Testis (tissue), 2 donors: ENCODE data around the gene PARD6A.

Experiments
- POLR2A ChIP-seq: fragments of 450-650 bp; IDR thresholded peaks from one replicate; pipeline ENCODE4 v1.6.1; 2017; ENCODE audit warnings: antibody characterized with exemption, mild to moderate bottlenecking, moderate library complexity
- TF ChIP-seq, protein P1 (sequence below), 3 experiments: fragments of 450-650 bp in 2 of 3; fragments of 200-600 bp in 1 of 3; sonication (generic) in 1 of 3; IDR thresholded peaks; one replicate each; pipeline ENCODE4 v1.5.1; 2016 to 2019; ENCODE audit warnings: antibody characterized with exemption in 3 of 3, mild to moderate bottlenecking in 2 of 3, moderate library complexity in 1 of 3

DNA sequence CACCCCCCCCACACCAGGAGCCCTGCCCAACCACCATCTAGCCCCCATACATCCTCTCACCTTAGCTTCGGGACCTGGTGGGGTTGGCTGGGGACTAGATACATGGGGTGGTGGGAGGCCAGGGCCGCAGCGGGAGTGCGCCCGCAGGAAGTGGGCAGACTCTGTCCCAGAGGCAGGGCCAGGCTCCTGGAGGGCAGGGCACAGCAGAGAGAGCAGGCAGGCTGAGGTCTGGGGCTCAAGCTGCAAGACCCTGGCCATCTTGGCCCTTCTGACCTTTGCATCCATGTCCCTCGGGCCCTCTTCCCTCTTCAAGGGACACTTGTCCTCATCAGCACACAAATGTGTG lies 3.1 kb downstream of the PARD6A start:
- no peak for TF ChIP-seq POLR2A
- TF ChIP-seq, protein P1, sequence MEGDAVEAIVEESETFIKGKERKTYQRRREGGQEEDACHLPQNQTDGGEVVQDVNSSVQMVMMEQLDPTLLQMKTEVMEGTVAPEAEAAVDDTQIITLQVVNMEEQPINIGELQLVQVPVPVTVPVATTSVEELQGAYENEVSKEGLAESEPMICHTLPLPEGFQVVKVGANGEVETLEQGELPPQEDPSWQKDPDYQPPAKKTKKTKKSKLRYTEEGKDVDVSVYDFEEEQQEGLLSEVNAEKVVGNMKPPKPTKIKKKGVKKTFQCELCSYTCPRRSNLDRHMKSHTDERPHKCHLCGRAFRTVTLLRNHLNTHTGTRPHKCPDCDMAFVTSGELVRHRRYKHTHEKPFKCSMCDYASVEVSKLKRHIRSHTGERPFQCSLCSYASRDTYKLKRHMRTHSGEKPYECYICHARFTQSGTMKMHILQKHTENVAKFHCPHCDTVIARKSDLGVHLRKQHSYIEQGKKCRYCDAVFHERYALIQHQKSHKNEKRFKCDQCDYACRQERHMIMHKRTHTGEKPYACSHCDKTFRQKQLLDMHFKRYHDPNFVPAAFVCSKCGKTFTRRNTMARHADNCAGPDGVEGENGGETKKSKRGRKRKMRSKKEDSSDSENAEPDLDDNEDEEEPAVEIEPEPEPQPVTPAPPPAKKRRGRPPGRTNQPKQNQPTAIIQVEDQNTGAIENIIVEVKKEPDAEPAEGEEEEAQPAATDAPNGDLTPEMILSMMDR (IDR thresholded peaks at IDR 0.05) = no peak
